HepG2 (cell line): Measurements from ENCODE around the gene CDCA4. TPM values are rescaled to one million over a fixed set of nuclear protein-coding genes. Genes with fewer than 3 reads are reported as not detected.
A peak's percentile ranks its signal among the peaks of the same experiment; 100 is the strongest.

Source experiments
- HMGXB4 ChIP-seq, 2 experiments: sonication (generic) in 1 of 2; formaldehyde crosslinking in 1 of 2; IDR thresholded peaks; 2 replicates each; pipeline versions ENCODE4 v1.4.0 to v1.6.1; 2018 to 2020; ENCODE audit warnings: missing genetic modification reagents in 2 of 2, borderline replicate concordance in 1 of 2, low read depth in 1 of 2, mild to moderate bottlenecking in 1 of 2, missing biosample characterization in 1 of 2
- JARID2 ChIP-seq: sonication (generic); formaldehyde crosslinking; IDR thresholded peaks from 2 replicates; pipeline ENCODE4 v1.8.1; 2023; ENCODE audit warnings: missing genetic modification reagents, inconsistent platforms; ENCODE audit not compliant: insufficient replicate concordance
- PRDM10 ChIP-seq: sonication (generic); formaldehyde crosslinking; IDR thresholded peaks from 2 replicates; pipeline ENCODE4 v1.4.0; 2020; ENCODE audit warnings: low read depth, missing genetic modification reagents
- TRAFD1 ChIP-seq: sonication (generic); formaldehyde crosslinking; IDR thresholded peaks from 2 replicates; pipeline ENCODE4 v1.5.1; 2020; ENCODE audit warnings: missing genetic modification reagents, mild to moderate bottlenecking, borderline replicate concordance
- TSC22D2 ChIP-seq: sonication (generic); formaldehyde crosslinking; IDR thresholded peaks from 2 replicates; pipeline ENCODE4 v1.5.1; 2020; ENCODE audit warnings: missing genetic modification reagents, mild to moderate bottlenecking, borderline replicate concordance
- ZFP1 ChIP-seq: IDR thresholded peaks from 2 replicates; pipeline ENCODE4 v1.6.1; 2016
- ZFP62 ChIP-seq: sonication (generic); formaldehyde crosslinking; IDR thresholded peaks from 2 replicates; pipeline ENCODE4 v1.4.0; 2020; ENCODE audit warnings: missing genetic modification reagents
- ZNF160 ChIP-seq: sonication (generic); formaldehyde crosslinking; IDR thresholded peaks from 2 replicates; pipeline ENCODE4 v1.8.0; 2022; ENCODE audit warnings: mild to moderate bottlenecking, inconsistent platforms, missing genetic modification reagents
- ZNF253 ChIP-seq: sonication (generic); formaldehyde crosslinking; IDR thresholded peaks from 2 replicates; pipeline ENCODE4 v1.8.0; 2022; ENCODE audit warnings: mild to moderate bottlenecking, missing genetic modification reagents, borderline replicate concordance
- ZNF687 ChIP-seq: sonication (generic); formaldehyde crosslinking; IDR thresholded peaks from 2 replicates; pipeline ENCODE4 v1.5.1; 2020; ENCODE audit warnings: mild to moderate bottlenecking, missing genetic modification reagents, moderate library complexity
- polyA plus RNA-seq, 8 experiments: library from polyadenylated mRNA; depleted of rRNA in 3 of 8; stranded (reverse) in 7 of 8; unstranded in 1 of 8; fragments of >200 nt; fragmentation: Illumina TruSeq in 4 of 8; extraction: Trizol in 4 of 8; gene quantifications; 2 replicates each; pipeline versions ENCODE4 v1.2.1 to v1.2.3, GENCODE V29; 2011 to 2016; ENCODE audit warnings: low read depth in 4 of 8, missing spikeins in 1 of 8, mixed read lengths in 1 of 8; ENCODE audit not compliant: insufficient read depth in 1 of 8
- total RNA-seq, 5 experiments: library from RNA; depleted of rRNA; stranded (reverse); fragments of >200 nt; fragmentation: Illumina TruSeq; extraction: Trizol; gene quantifications; 2 replicates each; pipeline ENCODE4 v1.2.3, GENCODE V29; 2016; ENCODE audit warnings: low read depth in 1 of 5
- TF ChIP-seq, protein P1 (sequence below): sonication (generic); formaldehyde crosslinking; IDR thresholded peaks from 2 replicates; pipeline ENCODE4 v1.4.0; 2020; ENCODE audit warnings: missing genetic modification reagents

The CDCA4 gene
- total and polyA plus RNA-seq, 2 of the 13 experiments (the other 11 are each of a cell fraction or from before 2014, with no cell fraction given), result 19.7 to 43.1 TPM

- TF ChIP-seq HMGXB4 (CRISPR knock-in tag; IDR thresholded peaks at IDR 0.05; ENCODE audit: borderline replicate concordance in 1 of 2, low read depth in 1 of 2) (0 out of 4 replicates have a peak, but pooled peaks of 1 of the 2 experiments have one; percentile 1), ZFP62 (CRISPR knock-in tag) (no peak), ZFP1 (no peak), ZNF687 (peak; percentile 1; the same call in 1 of the 2 replicates), TSC22D2 (CRISPR knock-in tag) (no peak), PRDM10 (CRISPR knock-in tag) (no peak), JARID2 (CRISPR knock-in tag) (no peak), ZNF253 (CRISPR knock-in tag) (no peak), TRAFD1 (CRISPR knock-in tag) (no peak), ZNF160 (no peak)
- TF ChIP-seq, protein P1, sequence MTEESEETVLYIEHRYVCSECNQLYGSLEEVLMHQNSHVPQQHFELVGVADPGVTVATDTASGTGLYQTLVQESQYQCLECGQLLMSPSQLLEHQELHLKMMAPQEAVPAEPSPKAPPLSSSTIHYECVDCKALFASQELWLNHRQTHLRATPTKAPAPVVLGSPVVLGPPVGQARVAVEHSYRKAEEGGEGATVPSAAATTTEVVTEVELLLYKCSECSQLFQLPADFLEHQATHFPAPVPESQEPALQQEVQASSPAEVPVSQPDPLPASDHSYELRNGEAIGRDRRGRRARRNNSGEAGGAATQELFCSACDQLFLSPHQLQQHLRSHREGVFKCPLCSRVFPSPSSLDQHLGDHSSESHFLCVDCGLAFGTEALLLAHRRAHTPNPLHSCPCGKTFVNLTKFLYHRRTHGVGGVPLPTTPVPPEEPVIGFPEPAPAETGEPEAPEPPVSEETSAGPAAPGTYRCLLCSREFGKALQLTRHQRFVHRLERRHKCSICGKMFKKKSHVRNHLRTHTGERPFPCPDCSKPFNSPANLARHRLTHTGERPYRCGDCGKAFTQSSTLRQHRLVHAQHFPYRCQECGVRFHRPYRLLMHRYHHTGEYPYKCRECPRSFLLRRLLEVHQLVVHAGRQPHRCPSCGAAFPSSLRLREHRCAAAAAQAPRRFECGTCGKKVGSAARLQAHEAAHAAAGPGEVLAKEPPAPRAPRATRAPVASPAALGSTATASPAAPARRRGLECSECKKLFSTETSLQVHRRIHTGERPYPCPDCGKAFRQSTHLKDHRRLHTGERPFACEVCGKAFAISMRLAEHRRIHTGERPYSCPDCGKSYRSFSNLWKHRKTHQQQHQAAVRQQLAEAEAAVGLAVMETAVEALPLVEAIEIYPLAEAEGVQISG (CRISPR knock-in tag), result no peak
These were observed 45.2 kb downstream of the CDCA4 start (continued) for GRCh38 chr14:104975481-104976197.
